HCT116 (cell line): ENCODE results near the gene SEMA6A. TPM values are rescaled to one million over a fixed set of nuclear protein-coding genes. Genes with fewer than 3 reads are reported as not detected.

Experiments
- ATAC-seq: fragments of 200-7000 bp; cut with Tn5 transposase; 2 replicates; pipeline ENCODE4 v1.9.1; 2020; ENCODE audit warnings: mild to moderate bottlenecking, moderate library complexity
- BruUV-seq: library from RNA; stranded (reverse); fragments of 400-500 nt; replicated peaks from 2 replicates; lab custom pipeline; 2021; lab: Mats Ljungman, UMichigan
- CTCF ChIA-PET: fragments of 300-600 bp; sonication (Branson Sonifier 250); formaldehyde crosslinking; loops from one replicate; lab custom pipeline; 2021; ENCODE audit warnings: antibody characterized with exemption; lab: Charles Lee
- POLR2A ChIA-PET: fragments of 300-600, 350-600 bp; sonication (Branson Sonifier 250); formaldehyde crosslinking; loops from one replicate; lab custom pipeline; 2021; ENCODE audit warnings: antibody characterized with exemption; lab: Charles Lee
- RAD21 ChIA-PET, 2 experiments: fragments of 300-600 bp; sonication (Branson Sonifier 250); formaldehyde crosslinking; loops; one replicate each; lab custom pipeline; 2023; ENCODE audit warnings: low total read pairs in 2 of 2; ENCODE audit not compliant: uncharacterized antibody in 2 of 2, unreplicated experiment in 2 of 2, low non-redundant PET in 1 of 2; lab: Charles Lee
- DNase-seq: peaks from one replicate; pipeline ENCODE4 v3.0.0-alpha.2; 2010; ENCODE audit warnings: low read depth, low spot score
- H2AFZ ChIP-seq: fragments of 200-600 bp; shearing (Covaris generic), sonication (generic); 2 replicates; pipeline ENCODE4 v1.6.1; 2017; ENCODE audit warnings: low read depth, mixed run types, mixed read lengths, antibody characterized with exemption, low read length; ENCODE audit not compliant: poor library complexity, severe bottlenecking
- H3K27ac ChIP-seq: 2 replicates; pipeline ENCODE4 v1.5.1; 2012; ENCODE audit warnings: low read depth, low read length
- H3K27me3 ChIP-seq: fragments of 200-600 bp; sonication (generic); 2 replicates; pipeline ENCODE4 v1.6.1; 2016; ENCODE audit warnings: mixed run types, low read length, mixed read lengths; ENCODE audit not compliant: insufficient read depth
- H3K36me3 ChIP-seq, 2 experiments: fragments of 200-500 bp in 1 of 2; fragments of 200-600 bp in 1 of 2; sonication (Bioruptor generic) in 1 of 2; sonication (generic) in 1 of 2; 2 replicates each; pipeline versions ENCODE4 v1.5.1 to v1.6.1; 2014 to 2016; ENCODE audit warnings: low read length in 2 of 2, inconsistent platforms in 1 of 2, mixed read lengths in 1 of 2, mixed run types in 1 of 2; ENCODE audit not compliant: insufficient read depth in 2 of 2, control insufficient read depth in 1 of 2
- H3K4me1 ChIP-seq, 2 experiments: fragments of 200-600 bp in 1 of 2; sonication (generic) in 1 of 2; 2 replicates each; pipeline versions ENCODE4 v1.5.1 to v1.6.1; 2012 to 2017; ENCODE audit warnings: low read length in 2 of 2, inconsistent platforms in 1 of 2, mild to moderate bottlenecking in 1 of 2, mixed read lengths in 1 of 2, mixed run types in 1 of 2, moderate library complexity in 1 of 2; ENCODE audit not compliant: insufficient read depth in 2 of 2, control insufficient read depth in 1 of 2
- H3K4me2 ChIP-seq: fragments of 200-600 bp; sonication (generic); 2 replicates; pipeline ENCODE4 v1.6.1; 2017; ENCODE audit warnings: mixed run types, low read length, mixed read lengths
- H3K4me3 ChIP-seq, 2 experiments: fragments of 200-600 bp in 1 of 2; sonication (generic) in 1 of 2; replicated peaks in 1 of 2; 2 replicates each; pipeline ENCODE4 v1.5.1; 2011 to 2016; ENCODE audit warnings: low read length in 2 of 2, control low read depth in 1 of 2, low read depth in 1 of 2, mild to moderate bottlenecking in 1 of 2, mixed read lengths in 1 of 2, mixed run types in 1 of 2
- H3K79me2 ChIP-seq: fragments of 200-600 bp; sonication (generic); 2 replicates; pipeline ENCODE4 v1.6.1; 2017; ENCODE audit warnings: mild to moderate bottlenecking, mixed run types, low read length, moderate library complexity, mixed read lengths; ENCODE audit not compliant: insufficient read depth
- H3K9ac ChIP-seq: fragments of 200-600 bp; sonication (generic); 2 replicates; pipeline ENCODE4 v1.6.1; 2016; ENCODE audit warnings: low read length, mixed read lengths
- H3K9me2 ChIP-seq: fragments of 200-600 bp; sonication (generic), shearing (Covaris generic); 2 replicates; pipeline ENCODE4 v1.6.1; 2017; ENCODE audit warnings: mixed run types, mild to moderate bottlenecking, moderate library complexity; ENCODE audit not compliant: insufficient read depth
- H3K9me3 ChIP-seq, 2 experiments: fragments of 200-500 bp in 1 of 2; fragments of 200-600 bp in 1 of 2; sonication (Bioruptor generic) in 1 of 2; sonication (generic) in 1 of 2; 2 replicates each; pipeline ENCODE4 v1.6.1; 2014 to 2017; ENCODE audit warnings: low read length in 2 of 2, mixed read lengths in 2 of 2, inconsistent platforms in 1 of 2, low read depth in 1 of 2, mild to moderate bottlenecking in 1 of 2, mixed run types in 1 of 2, moderate library complexity in 1 of 2; ENCODE audit not compliant: control insufficient read depth in 1 of 2, insufficient read depth in 1 of 2
- H4K20me1 ChIP-seq: fragments of 200-600 bp; sonication (generic), shearing (Covaris generic); 2 replicates; pipeline ENCODE4 v1.6.1; 2017; ENCODE audit warnings: mixed run types, mild to moderate bottlenecking, moderate library complexity; ENCODE audit not compliant: insufficient read depth
- ATF3 ChIP-seq: IDR thresholded peaks from 2 replicates; pipeline ENCODE4 v1.6.1; 2012
- CBX3 ChIP-seq: IDR thresholded peaks from 2 replicates; pipeline ENCODE4 v1.6.1; 2012; ENCODE audit warnings: low read depth
- CEBPB ChIP-seq: IDR thresholded peaks from 2 replicates; pipeline ENCODE4 v1.6.1; 2012; ENCODE audit warnings: low read depth
- EGR1 ChIP-seq: IDR thresholded peaks from 2 replicates; pipeline ENCODE4 v1.6.1; 2012; ENCODE audit warnings: low read depth
- EZH2 ChIP-seq: fragments of 200-600 bp; sonication (generic); IDR thresholded peaks from 2 replicates; pipeline ENCODE4 v1.6.1; 2017; ENCODE audit warnings: antibody characterized with exemption, mixed run types
- EZH2phosphoT487 ChIP-seq: fragments of 200-600 bp; IDR thresholded peaks from 2 replicates; pipeline ENCODE4 v1.6.1; 2018; ENCODE audit warnings: antibody characterized with exemption, borderline replicate concordance
- JUND ChIP-seq: IDR thresholded peaks from 2 replicates; pipeline ENCODE4 v1.6.1; 2012
- MAX ChIP-seq: IDR thresholded peaks from 2 replicates; pipeline ENCODE4 v1.6.1; 2012
- POLR2AphosphoS5 ChIP-seq: IDR thresholded peaks from 2 replicates; pipeline ENCODE4 v1.6.1; 2011; ENCODE audit warnings: mild to moderate bottlenecking, low read depth, low read length, moderate library complexity
- RAD21 ChIP-seq: IDR thresholded peaks from 2 replicates; pipeline ENCODE4 v1.6.1; 2012; ENCODE audit warnings: low read depth, mild to moderate bottlenecking
- SIN3A ChIP-seq: IDR thresholded peaks from 2 replicates; pipeline ENCODE4 v1.6.1; 2012; ENCODE audit warnings: low read depth
- SP1 ChIP-seq: IDR thresholded peaks from 2 replicates; pipeline ENCODE4 v1.6.1; 2012; ENCODE audit warnings: low read depth
- SRF ChIP-seq: IDR thresholded peaks from 2 replicates; pipeline ENCODE4 v1.6.1; 2012; ENCODE audit warnings: low read depth
- TCF7L2 ChIP-seq: IDR thresholded peaks from 2 replicates; pipeline ENCODE4 v1.7.0; 2011; ENCODE audit warnings: borderline replicate concordance, inconsistent platforms; ENCODE audit not compliant: insufficient read depth, insufficient read length; ENCODE audit errors: extremely low read depth
- ZFX ChIP-seq: fragments of 450-650 bp; IDR thresholded peaks from 2 replicates; pipeline ENCODE4 v1.6.1; 2017
- ZNF274 ChIP-seq: fragments of 200-500 bp; sonication (Bioruptor generic); IDR thresholded peaks from 2 replicates; pipeline ENCODE4 v1.6.1; 2014; ENCODE audit warnings: mild to moderate bottlenecking, low read depth, low read length, inconsistent platforms
- intact Hi-C: fragments of 100-400 bp; cut with micrococcal nuclease; formaldehyde crosslinking; loops from 2 replicates; pipeline ENCODE4 v1.10.0; 2022
- total RNA-seq: library from RNA; stranded (reverse); gene quantifications from one replicate; pipeline ENCODE4 v1.2.1, GENCODE V29; 2021; ENCODE audit not compliant: unreplicated experiment
- TF ChIP-seq, protein P1 (sequence below), 3 experiments: fragments of 200-600 bp in 1 of 3; sonication (generic) in 1 of 3; IDR thresholded peaks in 2 of 3; conservative IDR thresholded peaks in 1 of 3; 2 replicates each; pipeline ENCODE4 v1.5.1; 2012 to 2017; ENCODE audit warnings: low read depth in 2 of 3, low read length in 2 of 3, antibody characterized with exemption in 1 of 3, borderline replicate concordance in 1 of 3, control low read depth in 1 of 3, mild to moderate bottlenecking in 1 of 3, mixed read lengths in 1 of 3, mixed run types in 1 of 3, moderate library complexity in 1 of 3; ENCODE audit not compliant: insufficient read depth in 1 of 3
- TF ChIP-seq, protein P2 (sequence below): IDR thresholded peaks from 2 replicates; pipeline ENCODE4 v1.6.1; 2012; ENCODE audit warnings: low read depth
- TF ChIP-seq, protein P3 (sequence below): IDR thresholded peaks from 2 replicates; pipeline ENCODE4 v1.6.1; 2011; ENCODE audit warnings: mild to moderate bottlenecking, low read length, moderate library complexity; ENCODE audit not compliant: insufficient replicate concordance; ENCODE audit errors: extremely low read depth

The SEMA6A gene
- total RNA-seq, 1 experiment from 2014 or later = 6.7 TPM

DNA sequence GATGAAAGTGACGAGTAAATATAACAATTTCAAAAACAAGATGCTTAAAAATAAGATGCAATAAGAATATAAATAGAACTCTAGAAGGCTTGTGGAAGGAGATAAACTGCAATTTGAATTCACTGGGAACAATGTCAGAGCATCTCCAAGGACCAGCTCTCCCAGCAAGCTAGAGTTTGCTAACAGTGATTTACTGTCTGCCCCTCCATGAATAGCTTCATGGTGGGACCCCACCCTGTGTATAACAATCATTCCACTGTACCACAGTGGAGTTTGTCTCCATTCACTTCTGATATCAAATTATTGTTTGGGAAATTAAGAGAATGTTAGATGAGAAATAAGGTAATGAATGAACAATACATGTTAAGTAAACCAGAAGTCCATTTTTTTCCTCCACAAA lies 7.3 kb upstream of the SEMA6A start:
- H4K20me1 ChIP-seq = no peaks in the 10 kb centered on the region
- no peak overlapping the region for H3K9ac ChIP-seq
- H3K4me1 ChIP-seq = no peaks in the 10 kb centered on the region
- BruUV-seq = no TSS peak
- ChIA-PET CTCF (no interaction called here), RAD21 (no interaction called here), POLR2A (no interaction called here)
- TF ChIP-seq CBX3 = no peak
- TF ChIP-seq, protein P1, sequence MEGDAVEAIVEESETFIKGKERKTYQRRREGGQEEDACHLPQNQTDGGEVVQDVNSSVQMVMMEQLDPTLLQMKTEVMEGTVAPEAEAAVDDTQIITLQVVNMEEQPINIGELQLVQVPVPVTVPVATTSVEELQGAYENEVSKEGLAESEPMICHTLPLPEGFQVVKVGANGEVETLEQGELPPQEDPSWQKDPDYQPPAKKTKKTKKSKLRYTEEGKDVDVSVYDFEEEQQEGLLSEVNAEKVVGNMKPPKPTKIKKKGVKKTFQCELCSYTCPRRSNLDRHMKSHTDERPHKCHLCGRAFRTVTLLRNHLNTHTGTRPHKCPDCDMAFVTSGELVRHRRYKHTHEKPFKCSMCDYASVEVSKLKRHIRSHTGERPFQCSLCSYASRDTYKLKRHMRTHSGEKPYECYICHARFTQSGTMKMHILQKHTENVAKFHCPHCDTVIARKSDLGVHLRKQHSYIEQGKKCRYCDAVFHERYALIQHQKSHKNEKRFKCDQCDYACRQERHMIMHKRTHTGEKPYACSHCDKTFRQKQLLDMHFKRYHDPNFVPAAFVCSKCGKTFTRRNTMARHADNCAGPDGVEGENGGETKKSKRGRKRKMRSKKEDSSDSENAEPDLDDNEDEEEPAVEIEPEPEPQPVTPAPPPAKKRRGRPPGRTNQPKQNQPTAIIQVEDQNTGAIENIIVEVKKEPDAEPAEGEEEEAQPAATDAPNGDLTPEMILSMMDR (IDR thresholded peaks at IDR 0.05 in 2 of 3, conservative IDR thresholded peaks at IDR 0.05 in 1 of 3; ENCODE audit: borderline replicate concordance in 1 of 3, insufficient read depth in 1 of 3, low read depth in 2 of 3, low read length in 2 of 3) = no peak
- TF ChIP-seq EGR1 = no peak
- no peak for TF ChIP-seq EZH2phosphoT487
- TF ChIP-seq EZH2 = no peak
- TF ChIP-seq, protein P2, sequence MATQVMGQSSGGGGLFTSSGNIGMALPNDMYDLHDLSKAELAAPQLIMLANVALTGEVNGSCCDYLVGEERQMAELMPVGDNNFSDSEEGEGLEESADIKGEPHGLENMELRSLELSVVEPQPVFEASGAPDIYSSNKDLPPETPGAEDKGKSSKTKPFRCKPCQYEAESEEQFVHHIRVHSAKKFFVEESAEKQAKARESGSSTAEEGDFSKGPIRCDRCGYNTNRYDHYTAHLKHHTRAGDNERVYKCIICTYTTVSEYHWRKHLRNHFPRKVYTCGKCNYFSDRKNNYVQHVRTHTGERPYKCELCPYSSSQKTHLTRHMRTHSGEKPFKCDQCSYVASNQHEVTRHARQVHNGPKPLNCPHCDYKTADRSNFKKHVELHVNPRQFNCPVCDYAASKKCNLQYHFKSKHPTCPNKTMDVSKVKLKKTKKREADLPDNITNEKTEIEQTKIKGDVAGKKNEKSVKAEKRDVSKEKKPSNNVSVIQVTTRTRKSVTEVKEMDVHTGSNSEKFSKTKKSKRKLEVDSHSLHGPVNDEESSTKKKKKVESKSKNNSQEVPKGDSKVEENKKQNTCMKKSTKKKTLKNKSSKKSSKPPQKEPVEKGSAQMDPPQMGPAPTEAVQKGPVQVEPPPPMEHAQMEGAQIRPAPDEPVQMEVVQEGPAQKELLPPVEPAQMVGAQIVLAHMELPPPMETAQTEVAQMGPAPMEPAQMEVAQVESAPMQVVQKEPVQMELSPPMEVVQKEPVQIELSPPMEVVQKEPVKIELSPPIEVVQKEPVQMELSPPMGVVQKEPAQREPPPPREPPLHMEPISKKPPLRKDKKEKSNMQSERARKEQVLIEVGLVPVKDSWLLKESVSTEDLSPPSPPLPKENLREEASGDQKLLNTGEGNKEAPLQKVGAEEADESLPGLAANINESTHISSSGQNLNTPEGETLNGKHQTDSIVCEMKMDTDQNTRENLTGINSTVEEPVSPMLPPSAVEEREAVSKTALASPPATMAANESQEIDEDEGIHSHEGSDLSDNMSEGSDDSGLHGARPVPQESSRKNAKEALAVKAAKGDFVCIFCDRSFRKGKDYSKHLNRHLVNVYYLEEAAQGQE = no peak
- TF ChIP-seq CEBPB = no peak
- TF ChIP-seq ZNF274 = no peak
- TF ChIP-seq POLR2AphosphoS5 = no peak
- no peak for TF ChIP-seq SP1
- no peak for TF ChIP-seq ZFX
- no peak for TF ChIP-seq JUND
- no peak for TF ChIP-seq SIN3A
- no peak for TF ChIP-seq MAX
- no peak for TF ChIP-seq RAD21
- no peak for TF ChIP-seq ATF3
- no peak for TF ChIP-seq SRF
- TF ChIP-seq TCF7L2 = no peak
- TF ChIP-seq, protein P3, sequence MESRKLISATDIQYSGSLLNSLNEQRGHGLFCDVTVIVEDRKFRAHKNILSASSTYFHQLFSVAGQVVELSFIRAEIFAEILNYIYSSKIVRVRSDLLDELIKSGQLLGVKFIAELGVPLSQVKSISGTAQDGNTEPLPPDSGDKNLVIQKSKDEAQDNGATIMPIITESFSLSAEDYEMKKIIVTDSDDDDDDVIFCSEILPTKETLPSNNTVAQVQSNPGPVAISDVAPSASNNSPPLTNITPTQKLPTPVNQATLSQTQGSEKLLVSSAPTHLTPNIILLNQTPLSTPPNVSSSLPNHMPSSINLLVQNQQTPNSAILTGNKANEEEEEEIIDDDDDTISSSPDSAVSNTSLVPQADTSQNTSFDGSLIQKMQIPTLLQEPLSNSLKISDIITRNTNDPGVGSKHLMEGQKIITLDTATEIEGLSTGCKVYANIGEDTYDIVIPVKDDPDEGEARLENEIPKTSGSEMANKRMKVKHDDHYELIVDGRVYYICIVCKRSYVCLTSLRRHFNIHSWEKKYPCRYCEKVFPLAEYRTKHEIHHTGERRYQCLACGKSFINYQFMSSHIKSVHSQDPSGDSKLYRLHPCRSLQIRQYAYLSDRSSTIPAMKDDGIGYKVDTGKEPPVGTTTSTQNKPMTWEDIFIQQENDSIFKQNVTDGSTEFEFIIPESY = no peak
- no peaks in the 10 kb centered on the region for H3K36me3 ChIP-seq
- H3K9me3 ChIP-seq = no peaks in the 10 kb centered on the region
- no peaks in the 10 kb centered on the region for H3K79me2 ChIP-seq
- no peak overlapping the region for H2AFZ ChIP-seq
- no peaks in the 10 kb centered on the region for H3K27me3 ChIP-seq
- no peak overlapping the region for H3K4me3 ChIP-seq
- H3K27ac ChIP-seq = no peak overlapping the region
- ATAC-seq (no peak), DNase-seq (no peak)
- no peaks in the 10 kb centered on the region for H3K9me2 ChIP-seq
- intact Hi-C loops = no loop called here
- no peak overlapping the region for H3K4me2 ChIP-seq
